ENCODE results near the gene GAP43. TPM values are rescaled to one million over a fixed set of nuclear protein-coding genes. Genes with fewer than 3 reads are reported as not detected.
"Not testable (repeated sequence)": the region's sequence is repeated elsewhere in the genome, so short reads cannot be mapped to it uniquely, and the experiment has no call there.

GAP43 gene
- polyA plus RNA-seq, 4 donors, result 0.30 to 4.0 (median 0.63) TPM

DNA sequence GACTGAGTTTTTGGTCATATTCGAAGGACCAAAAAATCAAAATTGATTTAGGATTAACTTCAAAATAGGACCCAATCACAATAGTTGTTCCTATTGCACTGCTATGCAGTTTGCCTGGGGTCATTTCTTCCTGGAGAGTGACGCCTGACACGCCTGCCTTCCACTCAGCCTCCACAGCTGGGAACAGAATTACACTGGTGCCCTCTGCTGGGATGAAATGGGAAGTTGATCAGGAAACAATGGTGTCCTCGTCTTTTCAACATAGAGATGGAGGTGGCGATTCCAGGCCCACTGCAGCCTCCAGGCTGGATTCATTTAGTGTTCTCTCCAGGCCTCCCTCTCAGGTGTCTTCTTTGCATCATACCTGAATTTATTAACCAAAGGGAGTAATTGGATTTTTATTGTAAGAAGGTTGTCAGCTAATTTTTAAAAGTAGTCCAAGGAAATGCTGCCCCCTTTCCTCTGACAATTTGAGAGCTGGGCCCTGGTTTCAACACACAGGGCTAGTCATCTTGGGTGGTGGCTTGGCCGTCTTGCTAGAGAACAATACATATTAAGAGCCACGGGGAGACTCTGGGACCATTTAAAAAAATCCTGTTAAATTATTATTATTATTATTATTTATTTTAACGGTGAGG is 69.7 kb downstream of the GAP43 start:
- peak; percentile 65 to 73 (median 70) for DNase-seq (ENCODE audit: low read depth in 4 of 4, low spot score in 3 of 4)

DNA sequence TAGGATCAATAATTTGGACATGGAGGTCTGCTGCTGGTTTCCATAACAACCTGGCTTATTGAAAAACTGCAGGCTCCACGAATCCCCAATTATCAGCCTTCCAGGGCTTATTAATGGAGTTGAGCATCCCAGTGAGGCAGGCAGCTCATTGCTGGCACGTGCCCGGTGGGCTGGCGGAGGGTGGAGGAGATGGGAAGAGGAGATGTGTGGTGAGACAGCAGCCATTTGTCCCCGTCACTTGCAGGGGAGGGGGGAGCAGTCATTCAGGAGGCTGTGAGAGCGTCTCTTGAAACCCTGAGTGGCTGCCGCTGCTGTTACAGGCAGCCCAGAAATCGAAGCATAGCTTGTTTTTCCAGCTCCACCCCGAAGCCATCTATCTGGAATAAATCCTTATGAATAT is 70.6 kb downstream of the GAP43 start:
- DNase-seq (ENCODE audit: low read depth in 4 of 4, low spot score in 3 of 4), result no peak

DNA sequence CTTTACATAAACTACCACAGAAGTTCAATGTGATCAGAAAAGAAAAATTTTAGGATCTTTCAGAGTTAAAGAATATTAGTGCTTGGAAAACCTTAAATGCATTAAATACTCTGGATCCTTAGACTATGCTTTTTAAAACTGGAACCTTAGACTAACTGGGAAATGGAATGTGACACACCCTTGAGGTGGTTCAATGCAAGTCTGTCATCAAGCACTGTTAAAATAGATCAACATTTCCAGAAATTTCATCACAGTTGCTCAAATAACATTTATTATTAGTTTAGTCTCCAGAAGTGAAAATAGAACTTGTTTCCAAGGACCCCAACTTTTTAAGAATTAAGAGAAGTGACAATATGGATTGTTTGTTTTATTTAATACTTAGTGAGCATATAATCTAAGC is 71.8 kb downstream of the GAP43 start:
- no peak for DNase-seq (ENCODE audit: low read depth in 4 of 4, low spot score in 3 of 4)

DNA sequence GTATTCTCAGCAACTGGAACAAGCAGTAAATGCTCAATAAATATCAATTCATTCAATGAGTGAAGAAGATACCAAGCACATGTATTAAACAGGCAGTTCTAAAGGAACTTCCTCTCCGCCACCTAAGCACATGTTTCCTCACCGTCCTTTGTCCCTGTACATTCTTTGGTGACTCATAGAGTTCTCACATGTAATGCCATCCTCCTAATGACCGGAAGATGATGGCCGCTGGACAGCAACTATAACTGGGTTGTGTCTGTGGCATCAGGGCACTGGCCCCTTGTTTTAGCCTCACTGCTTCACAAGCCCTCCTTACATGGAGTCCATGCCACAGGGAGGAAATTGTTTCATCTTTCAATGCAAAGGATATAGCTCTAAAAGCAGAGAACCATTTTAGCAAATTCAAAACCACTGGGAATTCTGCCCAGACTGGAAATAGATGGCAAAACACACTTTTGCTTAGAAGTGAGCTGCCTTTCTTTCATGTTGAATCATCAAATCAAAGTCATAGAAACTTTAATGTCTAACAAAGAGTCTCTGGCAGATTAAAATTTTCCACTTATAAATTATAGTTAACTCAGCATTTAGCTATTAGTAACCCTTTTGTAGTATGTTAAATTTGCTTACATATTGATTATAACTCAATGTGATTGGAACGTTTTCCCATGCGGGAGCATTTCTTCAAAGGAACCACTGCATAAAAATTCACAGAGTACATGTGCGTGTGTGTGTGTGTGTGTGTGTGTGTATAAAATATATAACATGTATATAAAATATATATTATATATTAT is 74.1 kb downstream of the GAP43 start:
- DNase-seq (ENCODE audit: low read depth in 4 of 4, low spot score in 3 of 4), result no peak

DNA sequence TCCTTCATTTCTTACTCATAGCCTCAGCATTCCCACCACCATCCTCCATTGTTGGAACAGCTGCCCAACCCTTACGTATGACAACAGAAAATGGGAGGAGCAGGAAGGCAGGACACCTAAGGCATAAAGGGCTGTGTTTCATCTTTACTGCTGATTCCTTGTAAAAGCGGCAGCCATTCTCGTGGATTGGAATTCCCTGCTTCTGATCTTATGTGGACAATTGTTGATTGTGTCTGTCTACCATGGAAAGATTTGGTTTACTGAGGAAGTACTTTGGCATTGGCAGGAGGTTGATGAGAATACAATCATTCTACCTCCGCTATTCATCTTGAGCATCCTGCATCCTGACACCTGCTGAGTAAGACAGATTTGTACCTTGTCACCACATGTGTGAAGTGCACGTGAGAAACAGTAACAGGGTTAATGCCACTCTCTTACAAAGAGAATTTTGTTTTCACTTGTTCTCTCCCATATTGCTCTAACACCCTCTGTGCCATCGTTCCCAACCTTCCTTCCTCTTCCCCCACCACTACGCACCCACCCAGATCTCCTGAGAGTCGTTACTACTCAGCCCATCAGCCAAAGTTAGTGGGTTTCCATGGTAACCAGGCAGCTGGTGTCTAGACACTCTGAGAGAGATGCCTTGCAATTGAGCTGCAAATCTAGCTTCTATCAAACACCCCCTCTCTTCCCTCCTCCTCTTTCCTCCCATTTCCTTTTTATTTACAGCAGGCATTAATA is 75.7 kb downstream of the GAP43 start:
- no peak for DNase-seq (ENCODE audit: low read depth in 4 of 4, low spot score in 3 of 4)

DNA sequence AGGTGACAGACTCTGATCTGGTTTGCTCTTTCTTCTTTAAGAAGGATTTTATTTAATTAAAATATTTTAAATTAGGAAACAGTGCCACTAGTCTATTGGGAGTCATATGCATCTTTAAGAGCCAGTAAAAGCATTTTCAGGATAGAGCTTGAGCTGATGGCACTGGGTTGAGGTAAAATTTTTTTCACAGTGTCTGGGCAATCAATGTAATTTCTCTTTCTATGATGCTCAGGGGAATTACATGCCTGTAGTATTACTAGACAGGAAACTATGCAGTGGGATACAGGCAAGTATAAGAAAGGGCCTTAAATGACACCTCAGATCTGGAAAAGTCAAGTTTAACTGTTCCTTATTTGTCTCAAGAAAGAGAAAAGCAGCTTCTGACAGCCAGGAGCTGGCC is 76.4 kb downstream of the GAP43 start:
- no peak for DNase-seq (ENCODE audit: low read depth in 4 of 4, low spot score in 3 of 4)

DNA sequence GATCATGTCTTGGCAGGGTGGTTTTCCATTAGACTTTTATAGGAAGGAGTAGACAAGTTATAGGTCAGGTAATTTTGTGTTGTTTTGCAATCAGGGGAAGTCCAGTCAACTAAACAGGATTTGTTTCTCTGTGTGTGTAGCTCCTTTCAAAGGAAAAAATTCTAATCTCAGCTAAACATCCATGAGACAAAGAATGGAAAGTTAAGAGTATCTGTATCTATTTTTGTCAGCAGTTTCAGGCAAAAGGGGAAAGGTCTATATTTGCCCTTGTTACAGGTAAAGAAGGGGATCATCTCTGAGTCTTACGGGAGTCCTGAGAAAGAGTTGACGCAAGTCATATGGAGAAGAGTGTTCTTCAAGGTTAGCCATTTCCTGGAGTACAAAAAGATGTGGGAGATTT is 79.3 kb downstream of the GAP43 start:
- no peak for DNase-seq (ENCODE audit: low read depth in 4 of 4, low spot score in 3 of 4)

DNA sequence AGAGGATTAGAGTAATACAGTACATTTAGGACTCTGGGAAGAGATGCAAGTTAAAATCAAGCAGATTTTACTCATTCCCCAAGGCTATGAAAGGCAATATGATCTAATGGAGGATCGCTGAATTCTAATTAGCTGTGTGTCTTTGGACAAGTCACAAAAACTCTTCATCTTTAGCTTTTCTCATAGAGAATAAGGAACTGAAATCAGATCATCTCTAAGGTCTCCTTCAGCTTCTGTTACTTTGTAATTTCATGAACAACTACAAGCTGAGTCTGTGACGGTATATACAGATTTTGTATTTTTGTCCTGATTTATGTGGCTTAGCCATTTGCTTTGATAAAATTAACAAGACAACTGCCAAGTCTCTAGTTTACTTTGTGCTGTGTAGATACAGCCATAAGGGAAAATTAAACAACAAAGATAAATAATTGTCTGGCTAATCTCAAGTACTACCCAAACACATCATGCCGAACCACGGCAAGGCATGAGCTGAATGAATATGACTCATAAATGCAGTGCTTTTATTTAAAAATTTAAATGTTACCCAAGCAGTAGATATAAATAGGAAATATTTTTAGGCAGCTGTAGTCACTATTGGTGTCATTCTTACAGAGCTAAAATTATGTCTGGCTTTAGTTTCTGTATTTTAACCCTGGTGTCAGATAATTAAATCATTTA is 81.5 kb downstream of the GAP43 start:
- no peak for DNase-seq (ENCODE audit: low read depth in 4 of 4, low spot score in 3 of 4)

DNA sequence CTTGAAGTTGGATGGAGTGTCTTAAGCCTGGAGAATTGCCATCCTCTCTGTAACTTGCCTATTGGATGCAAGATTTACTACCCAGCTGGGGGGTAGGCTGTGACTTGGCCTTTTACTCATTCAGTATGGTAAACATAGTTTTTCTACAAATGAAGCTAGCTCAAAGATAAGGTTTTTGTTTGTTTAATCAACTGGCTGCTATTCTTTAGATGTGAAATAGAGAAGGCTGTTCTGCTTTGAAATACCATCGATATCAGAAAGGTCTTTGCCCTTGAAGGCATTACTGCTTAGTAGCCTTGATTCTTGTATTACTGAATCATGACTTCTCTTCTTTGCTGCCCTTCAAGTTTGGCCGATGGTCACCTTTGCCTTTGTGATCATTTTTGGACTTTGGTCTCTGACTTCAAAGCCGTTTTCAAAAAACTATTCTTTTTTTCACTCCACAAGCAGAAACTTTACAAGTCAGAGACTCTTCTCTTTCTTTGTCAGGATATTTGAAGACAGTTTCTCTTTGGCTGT is 83.1 kb downstream of the GAP43 start:
- DNase-seq (ENCODE audit: low read depth in 4 of 4, low spot score in 3 of 4), result no peak

DNA sequence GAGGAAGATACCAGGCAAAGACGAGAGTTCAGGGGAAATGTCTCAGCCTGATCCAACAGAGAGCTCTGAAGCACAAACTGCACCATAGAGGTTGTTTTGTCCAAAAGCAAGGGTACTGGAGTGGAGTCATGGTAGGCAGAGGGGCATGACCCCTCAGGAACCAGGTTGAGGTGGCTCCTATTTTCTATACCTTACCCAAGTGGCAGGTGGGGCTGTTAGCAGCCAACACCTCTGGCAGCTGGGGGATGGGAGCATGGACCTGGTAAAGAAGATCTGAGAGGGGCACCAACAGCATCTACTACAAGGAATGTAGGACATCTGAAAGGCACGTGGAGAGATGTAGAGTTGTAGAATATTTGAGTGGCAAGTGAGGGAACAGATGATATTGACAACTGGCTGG is 85.2 kb downstream of the GAP43 start:
- DNase-seq (ENCODE audit: low read depth in 4 of 4, low spot score in 3 of 4), result no peak

DNA sequence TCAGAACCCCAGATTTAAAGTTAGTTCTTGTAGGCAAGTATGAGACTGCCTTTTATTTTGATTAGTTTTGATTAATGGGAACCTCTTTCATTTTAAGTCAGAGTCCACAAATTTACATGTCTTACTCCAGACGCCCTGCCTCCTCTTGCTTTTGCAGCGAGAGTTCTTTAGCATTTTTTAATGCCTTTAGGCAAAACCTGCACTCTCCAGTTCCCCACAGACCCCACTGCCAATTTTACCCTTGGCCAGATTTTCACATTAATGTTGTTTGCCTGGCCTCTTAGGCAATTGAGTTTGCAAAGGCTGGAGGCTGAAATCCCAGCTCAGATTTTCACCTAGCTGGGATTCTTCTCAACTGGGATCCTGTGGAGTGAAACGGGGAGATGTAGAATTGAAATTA is 85.8 kb downstream of the GAP43 start:
- DNase-seq (ENCODE audit: low read depth in 4 of 4, low spot score in 3 of 4), result no peak

DNA sequence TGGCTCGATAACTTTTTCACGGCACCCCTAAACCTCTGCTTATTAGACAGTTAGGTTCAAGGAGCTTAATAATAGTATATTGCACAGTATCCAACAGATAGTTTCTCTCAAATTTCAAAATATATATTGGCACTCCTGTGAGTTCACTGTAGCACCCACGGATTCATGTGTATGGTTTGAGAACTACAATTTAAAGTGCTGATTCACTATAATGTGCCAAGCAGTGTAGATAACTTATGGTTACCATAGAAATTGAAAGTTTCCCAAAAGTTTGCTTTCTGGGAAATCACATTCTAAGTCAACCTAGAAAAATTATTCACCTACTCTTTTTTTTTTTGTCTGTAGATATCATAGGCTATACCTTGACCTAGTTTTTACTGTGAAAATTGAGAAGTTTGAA is 86.6 kb downstream of the GAP43 start:
- no peak for DNase-seq (ENCODE audit: low read depth in 4 of 4, low spot score in 3 of 4)

DNA sequence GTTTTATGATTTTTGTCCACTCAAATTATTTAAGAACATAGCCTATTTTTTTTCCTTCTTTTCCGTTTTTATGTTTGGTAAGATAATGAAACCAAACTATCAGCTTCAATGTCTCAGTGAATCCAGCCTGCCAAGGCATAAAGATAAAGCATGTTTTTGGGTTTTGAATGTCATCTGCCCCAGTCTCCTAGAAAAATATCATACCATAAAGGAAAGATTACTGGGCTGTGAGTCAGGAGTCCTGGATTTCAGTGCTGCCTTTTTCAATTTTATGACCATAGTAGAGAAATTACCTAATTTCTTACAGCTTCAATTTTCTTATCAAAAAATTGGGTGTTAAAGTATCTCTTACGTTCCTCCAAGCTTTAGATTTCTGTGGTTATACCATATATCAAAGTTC is 87.5 kb downstream of the GAP43 start:
- DNase-seq (ENCODE audit: low read depth in 4 of 4, low spot score in 3 of 4), result no peak

DNA sequence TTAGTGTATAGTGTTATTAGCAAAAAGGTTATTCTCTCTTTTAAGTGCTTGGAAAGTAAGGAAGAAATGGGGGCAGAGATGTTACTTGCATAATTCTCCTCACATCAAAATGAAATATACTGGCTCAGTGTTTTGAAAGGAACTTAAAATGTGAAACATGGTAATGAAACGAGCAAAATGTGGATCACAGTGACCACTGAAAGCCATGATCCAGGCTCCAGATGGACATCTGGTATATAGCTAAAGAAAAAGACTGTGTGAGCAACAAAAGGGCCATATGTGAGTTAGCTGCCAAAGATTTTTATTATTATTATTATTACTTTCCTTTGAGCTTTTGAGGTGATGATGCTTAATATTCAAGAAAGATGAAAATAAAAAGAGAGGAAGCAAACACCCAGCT is 89.6 kb downstream of the GAP43 start:
- DNase-seq (ENCODE audit: low read depth in 4 of 4, low spot score in 3 of 4), result no peak

DNA sequence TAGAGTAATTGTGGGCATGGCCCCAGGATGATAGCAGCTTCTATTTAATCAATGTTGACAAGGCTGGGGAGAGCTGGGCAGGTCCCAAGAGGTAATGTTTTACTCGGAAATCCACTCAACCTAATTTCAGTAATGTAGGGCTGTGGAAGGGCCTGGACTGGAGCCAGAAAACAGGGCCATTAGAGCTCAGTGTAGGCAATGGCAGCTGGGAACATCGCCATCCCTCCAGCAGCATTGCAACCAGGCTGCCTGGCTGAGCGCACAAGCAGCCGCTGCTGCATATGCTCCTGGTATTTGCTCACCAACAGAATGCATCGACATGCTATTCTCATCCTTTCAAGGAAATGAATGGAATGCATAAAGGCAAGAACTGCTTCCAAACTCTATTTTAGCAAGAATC is 90.0 kb downstream of the GAP43 start:
- DNase-seq (ENCODE audit: low read depth in 4 of 4, low spot score in 3 of 4), result no peak

DNA sequence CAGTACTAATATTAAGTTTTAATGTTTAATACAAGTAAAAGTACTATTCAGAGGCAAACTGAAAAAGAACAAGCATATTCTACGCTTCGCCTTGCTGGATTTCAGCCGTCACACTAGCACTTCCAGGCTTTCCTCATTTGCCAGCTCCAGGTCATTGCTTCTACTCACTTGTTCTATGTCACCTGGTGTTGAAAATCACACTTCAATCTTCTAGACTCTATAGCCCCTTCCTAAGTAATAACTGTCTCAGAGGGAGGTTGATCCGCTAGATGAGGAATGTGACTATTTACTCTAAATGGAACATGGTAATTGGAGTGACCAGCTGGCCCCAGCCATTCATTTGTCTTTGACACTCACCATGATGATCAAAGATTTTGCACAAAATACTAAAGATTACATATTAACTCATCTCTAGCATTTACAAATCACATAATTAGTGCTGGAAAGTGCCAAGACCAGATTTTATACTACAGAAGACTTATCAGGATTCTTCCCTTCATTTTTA is 92.0 kb downstream of the GAP43 start:
- no peak for DNase-seq (ENCODE audit: low read depth in 4 of 4, low spot score in 3 of 4)

DNA sequence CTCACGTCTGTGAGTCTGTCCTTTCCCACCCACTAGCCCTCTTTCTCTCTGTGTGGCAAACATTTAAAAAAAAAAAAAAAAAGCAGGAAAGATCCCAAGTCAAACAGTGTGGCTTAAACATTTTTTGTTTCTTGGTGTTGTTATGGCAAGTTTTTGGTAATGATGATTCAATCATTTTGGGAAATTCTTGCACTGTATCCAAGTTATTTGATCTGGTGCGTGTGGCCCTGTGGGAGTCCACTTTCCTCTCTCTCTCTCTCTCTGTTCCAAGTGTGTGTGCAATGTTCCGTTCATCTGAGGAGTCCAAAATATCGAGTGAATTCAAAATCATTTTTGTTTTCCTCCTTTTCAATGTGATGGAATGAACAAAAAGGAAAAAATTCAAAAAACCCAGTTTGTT is 97.7 kb downstream of the GAP43 start:
- DNase-seq (ENCODE audit: low read depth in 4 of 4, low spot score in 3 of 4), result no peak

DNA sequence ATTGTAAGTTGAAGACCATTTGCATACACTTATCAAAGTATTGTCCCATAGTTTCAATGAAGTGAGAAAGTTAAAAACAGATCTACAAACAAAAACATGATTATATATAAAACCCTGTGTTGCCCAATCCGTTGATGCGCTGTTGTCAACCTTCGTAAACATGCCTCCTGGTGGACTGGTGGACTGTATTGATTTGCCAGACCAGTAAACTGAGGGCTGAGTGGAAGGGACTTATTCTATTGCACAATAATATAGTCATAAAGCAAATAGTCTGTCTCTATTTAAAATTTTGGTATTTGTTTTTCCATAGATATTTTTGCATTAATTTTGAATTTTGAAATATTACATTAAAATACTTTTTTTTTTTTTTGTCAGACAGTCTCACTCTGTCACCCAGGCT is 102.5 kb downstream of the GAP43 start:
- no peak for DNase-seq (ENCODE audit: low read depth in 4 of 4, low spot score in 3 of 4)

DNA sequence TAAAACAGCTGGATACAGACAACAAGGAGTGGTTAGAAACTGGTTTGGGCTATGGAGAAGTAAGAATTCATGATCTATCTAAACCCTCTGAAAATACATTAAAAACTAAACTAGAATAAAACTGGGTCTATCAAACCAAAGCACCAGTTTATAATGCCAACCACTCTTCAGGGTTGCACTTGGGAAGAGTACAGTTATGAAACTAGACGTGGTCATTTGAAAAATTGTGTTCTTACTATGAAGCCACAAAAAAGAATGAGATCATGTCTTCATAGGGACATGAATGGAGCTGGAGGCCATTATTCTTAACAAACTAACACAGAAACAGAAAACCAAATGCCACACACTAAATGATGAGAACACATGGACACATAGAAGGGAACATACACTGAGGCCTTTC is 103.8 kb downstream of the GAP43 start:
- DNase-seq (ENCODE audit: low read depth in 4 of 4, low spot score in 3 of 4), result no peak

DNA sequence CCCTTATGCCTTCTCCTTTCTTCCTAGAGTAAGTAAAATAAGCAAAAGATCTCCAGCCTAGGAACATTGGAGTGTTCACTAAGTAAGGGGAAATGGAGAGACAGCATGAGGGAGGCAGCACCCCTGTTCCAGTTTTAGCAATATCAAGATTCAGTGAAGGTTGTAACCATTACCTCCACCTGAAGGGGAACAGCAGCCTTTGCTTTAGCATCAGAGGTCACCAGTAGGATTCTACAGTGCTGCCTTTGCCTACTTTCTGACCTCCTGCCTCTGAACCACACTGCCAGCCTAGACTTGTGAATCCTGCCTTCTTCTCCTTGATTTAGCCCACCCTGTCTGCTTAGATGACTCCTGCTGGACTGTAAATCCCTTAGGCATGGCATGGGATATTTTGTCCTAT is 104.7 kb downstream of the GAP43 start:
- DNase-seq (ENCODE audit: low read depth in 4 of 4, low spot score in 3 of 4), result no peak

DNA sequence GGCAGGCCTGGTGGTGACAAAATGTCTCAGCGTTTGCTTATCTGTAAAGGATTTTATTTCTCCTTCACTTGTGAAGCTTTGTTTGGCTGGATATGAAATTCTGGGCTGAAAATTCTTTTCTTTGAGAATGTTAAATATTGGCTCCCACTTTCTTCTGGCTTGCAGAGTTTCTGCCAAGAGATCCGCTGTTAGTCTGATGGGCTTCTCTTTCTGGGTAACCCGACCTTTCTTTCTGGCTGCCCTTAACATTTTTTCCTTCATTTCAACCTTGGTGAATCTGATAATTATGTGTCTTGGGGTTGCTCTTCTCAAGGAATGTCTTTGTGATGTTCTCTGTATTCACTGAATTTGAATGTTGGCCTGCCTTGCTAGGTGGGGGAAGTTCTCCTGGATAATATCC is 113.0 kb downstream of the GAP43 start:
- not testable (repeated sequence) for DNase-seq (ENCODE audit: low read depth in 4 of 4, low spot score in 3 of 4)

Data from right renal pelvis (tissue), 4 donors.